Measurements from ENCODE around the gene MTG2. TPM values are rescaled to one million over a fixed set of nuclear protein-coding genes. Genes with fewer than 3 reads are reported as not detected.
A peak's percentile ranks its signal among the peaks of the same experiment; 100 is the strongest.

The MTG2 gene
- total and polyA plus RNA-seq, 2 of the 13 experiments (the other 11 are each of a cell fraction or from before 2014, with no cell fraction given), result 20.4 to 37.8 TPM

GRCh38 chr20:62209850-62210495, 27.1 kb downstream of the MTG2 start (continued):
- TF ChIP-seq ATF2 (CRISPR knock-in tag; IDR thresholded peaks at IDR 0.05) (no peak), UBTF (CRISPR knock-in tag; IDR thresholded peaks at IDR 0.05) (no peak), ZMAT3 (CRISPR knock-in tag; conservative IDR thresholded peaks at IDR 0.05) (no peak), FOXA1 (IDR thresholded peaks at IDR 0.05) (no peak), FOXA1 (CRISPR knock-in tag; IDR thresholded peaks at IDR 0.05) (no peak), XRCC5 (optimal IDR thresholded peaks at IDR 0.05; ENCODE audit: low read length) (no peak)

- Histone ChIP-seq H3K27me3 (ENCODE audit: control insufficient read depth in 1 of 2, insufficient read depth in 2 of 2, low read length in 2 of 2) (peaks cover 32 to 51% of the 10 kb centered on the region in 2 experiments), H3K4me2 (ENCODE audit: low read depth, low read length) (peak overlapping the region; percentile 53; the same call in 1 of the 2 replicates), H3K4me3 (replicated peaks in 1 of 3; ENCODE audit: insufficient read depth in 1 of 3, low read depth in 2 of 3, low read length in 3 of 3) (peak overlapping the region in 1 of 3 experiments; percentile 21; a peak in 1 of 6 replicates), H3K36me3 (replicated peaks in 1 of 2; ENCODE audit: control insufficient read depth in 1 of 2, insufficient read depth in 2 of 2, low read length in 2 of 2) (no peaks in the 10 kb centered on the region), H3K9ac (ENCODE audit: insufficient read depth, low read depth, low read length) (no peak overlapping the region), H4K20me1 (ENCODE audit: insufficient read depth, low read length) (no peaks in the 10 kb centered on the region; the same call in 1 of the 2 replicates), H3K27ac (ENCODE audit: extremely low read length, insufficient read depth, low read length) (no peak overlapping the region), H2AFZ (ENCODE audit: low read length) (no peak overlapping the region), H3K9me3 (ENCODE audit: low read length) (no peaks in the 10 kb centered on the region), H3K4me1 (ENCODE audit: insufficient read depth, low read length) (peaks cover 18% of the 10 kb centered on the region), H3K79me2 (ENCODE audit: insufficient read depth, low read length) (no peaks in the 10 kb centered on the region)
- BruUV-seq (replicated peaks), result no TSS peak
- no peak for DNase-seq (ENCODE audit: low spot score)
- in situ Hi-C loops (cut with HindIII; ENCODE audit: extremely low pct_ligation_motif_present, low pct_unique_long_range_greater_than_20kb) (no loop called here), intact Hi-C loops (cut with micrococcal nuclease; ENCODE audit: unreplicated experiment) (no loop called here)
- no peak for FAIRE-seq
- ChIA-PET CTCF (ENCODE audit: low intra/inter-chr PET ratio, low total read pairs) (interaction anchor here (1.6 kb wide), 1 partner anchor 199 kb away, joined by 3 read pairs; no protein-coding TSS in a partner anchor), POLR2A (no interaction called here)
- peak; percentile 19 for ATAC-seq
- 26% methylated on average over 19 of the region's 21 CpGs for WGBS (ENCODE audit: low lambda C conversion rate)
- no peak for TF ChIP-seq ZNF512B (CRISPR knock-in tag; IDR thresholded peaks at IDR 0.05; ENCODE audit: borderline replicate concordance)
- 0 out of 2 replicates have a peak, but pooled peaks have one; percentile 43 for TF ChIP-seq ZNF629 (CRISPR knock-in tag; conservative IDR thresholded peaks at IDR 0.05)
- TF ChIP-seq ZNF577 (CRISPR knock-in tag; IDR thresholded peaks at IDR 0.05; ENCODE audit: borderline replicate concordance, low read depth), result no peak
- TF ChIP-seq ZNF616 (CRISPR knock-in tag; IDR thresholded peaks at IDR 0.05; ENCODE audit: low read depth), result no peak
- TF ChIP-seq ETV5 (CRISPR knock-in tag; IDR thresholded peaks at IDR 0.05; ENCODE audit: borderline replicate concordance), result no peak
- no peak for TF ChIP-seq TMF1 (CRISPR knock-in tag; IDR thresholded peaks at IDR 0.05; ENCODE audit: low read depth)
- TF ChIP-seq GABPB1 (CRISPR knock-in tag; IDR thresholded peaks at IDR 0.05), result peak; percentile 19; the same call in 1 of the 2 replicates
- 0 out of 2 replicates have a peak, but pooled peaks have one; percentile 28 for TF ChIP-seq HIVEP1 (CRISPR knock-in tag; IDR thresholded peaks at IDR 0.05)
- TF ChIP-seq IKZF1 (IDR thresholded peaks at IDR 0.05), result no peak
- peak; percentile 37; the same call in 1 of the 2 replicates for TF ChIP-seq KDM2A (CRISPR knock-in tag; IDR thresholded peaks at IDR 0.05; ENCODE audit: borderline replicate concordance, low read depth)
- no peak for TF ChIP-seq ZC3H4 (CRISPR knock-in tag; IDR thresholded peaks at IDR 0.05; ENCODE audit: borderline replicate concordance)
Measured at GRCh38 chr20:62210496-62210855, 27.6 kb downstream of the MTG2 start.

All from HepG2 (cell line).